T-helper 1 cell (primary cell): Measurements from ENCODE around the gene TDRD10.
A peak's percentile ranks its signal among the peaks of the same experiment; 100 is the strongest.

ENCODE experiments used
- DNase-seq, 5 donors: peaks; one replicate each; pipeline ENCODE4 v3.0.0-alpha.2; 2012 to 2020
- total RNA-seq, 4 donors: gene quantifications; one replicate each; lab custom pipeline; 2026; lab: John Stamatoyannopoulos, UW

TDRD10 gene, protein sequence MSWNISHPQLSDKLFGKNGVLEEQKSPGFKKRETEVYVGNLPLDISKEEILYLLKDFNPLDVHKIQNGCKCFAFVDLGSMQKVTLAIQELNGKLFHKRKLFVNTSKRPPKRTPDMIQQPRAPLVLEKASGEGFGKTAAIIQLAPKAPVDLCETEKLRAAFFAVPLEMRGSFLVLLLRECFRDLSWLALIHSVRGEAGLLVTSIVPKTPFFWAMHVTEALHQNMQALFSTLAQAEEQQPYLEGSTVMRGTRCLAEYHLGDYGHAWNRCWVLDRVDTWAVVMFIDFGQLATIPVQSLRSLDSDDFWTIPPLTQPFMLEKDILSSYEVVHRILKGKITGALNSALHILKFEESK
- total RNA-seq = 0 to 0.24 (median 0) reads per million in 4 donors

DNA sequence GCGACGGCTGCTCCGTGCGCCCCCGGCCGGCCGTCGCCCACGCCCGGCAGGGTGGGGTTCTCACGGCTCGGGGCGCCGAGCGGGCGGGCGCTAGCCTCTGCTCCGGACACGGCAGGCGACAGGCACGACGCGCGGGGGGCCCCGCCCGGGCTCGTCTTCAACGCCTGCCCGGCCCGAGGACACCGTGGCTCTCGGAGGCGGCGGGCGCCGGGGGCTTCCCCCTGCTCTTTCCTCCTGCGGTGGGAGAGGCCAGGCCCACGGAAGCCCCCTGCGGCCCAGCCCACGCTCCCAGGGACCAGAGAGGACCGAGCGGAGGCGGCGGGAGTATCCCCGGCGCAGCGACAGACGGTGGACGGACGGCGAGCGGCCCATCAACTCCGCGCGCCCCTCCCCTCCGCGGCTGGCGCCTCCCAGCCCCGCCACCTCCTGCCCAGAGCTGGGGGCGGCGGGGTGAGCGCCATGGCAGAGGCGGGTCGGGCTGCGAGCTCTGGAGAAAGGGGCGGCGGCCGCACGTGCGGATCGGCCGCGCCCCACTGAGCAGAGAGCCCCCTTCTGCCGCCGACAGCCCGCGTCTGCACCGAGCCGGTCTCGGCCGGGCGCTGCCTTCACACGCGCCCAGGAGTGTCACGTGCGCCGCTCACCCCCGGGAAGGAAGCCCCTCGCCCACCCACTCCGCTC lies at the start of gene TDRD10, which contains the start of gene SHE:
Gene TDRD10 (plus strand): TSS at position 154 of the 678 bp plus-strand sequence. CDS start 4,685 bp downstream, outside the sequence.
Gene SHE (minus strand): TSS at position 347 of the 678 bp plus-strand sequence. CDS start 386 bp downstream, outside the sequence.
- peak in 1 of 5 donors; percentile 3 for DNase-seq

DNA sequence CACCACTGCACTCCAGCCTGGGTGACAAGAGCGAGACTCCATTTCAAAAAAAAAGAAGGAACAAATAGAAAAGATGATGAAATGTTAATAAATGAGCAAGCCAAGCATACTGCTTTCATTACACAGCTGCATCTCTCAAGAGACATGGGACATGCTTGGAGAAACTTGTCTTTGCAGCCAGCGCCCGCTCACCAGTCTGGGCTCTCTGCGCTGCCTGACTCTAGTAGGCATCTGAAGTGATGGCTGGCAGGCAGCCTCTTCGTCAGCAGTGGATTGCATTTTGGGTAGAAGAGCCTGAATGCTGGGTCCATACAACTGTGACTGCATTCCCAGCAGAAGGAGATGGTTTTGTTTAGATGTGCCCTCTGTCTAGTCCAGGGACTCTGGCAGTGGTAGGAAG lies 48.9 kb upstream of the TDRD10 start:
- no peak for DNase-seq

DNA sequence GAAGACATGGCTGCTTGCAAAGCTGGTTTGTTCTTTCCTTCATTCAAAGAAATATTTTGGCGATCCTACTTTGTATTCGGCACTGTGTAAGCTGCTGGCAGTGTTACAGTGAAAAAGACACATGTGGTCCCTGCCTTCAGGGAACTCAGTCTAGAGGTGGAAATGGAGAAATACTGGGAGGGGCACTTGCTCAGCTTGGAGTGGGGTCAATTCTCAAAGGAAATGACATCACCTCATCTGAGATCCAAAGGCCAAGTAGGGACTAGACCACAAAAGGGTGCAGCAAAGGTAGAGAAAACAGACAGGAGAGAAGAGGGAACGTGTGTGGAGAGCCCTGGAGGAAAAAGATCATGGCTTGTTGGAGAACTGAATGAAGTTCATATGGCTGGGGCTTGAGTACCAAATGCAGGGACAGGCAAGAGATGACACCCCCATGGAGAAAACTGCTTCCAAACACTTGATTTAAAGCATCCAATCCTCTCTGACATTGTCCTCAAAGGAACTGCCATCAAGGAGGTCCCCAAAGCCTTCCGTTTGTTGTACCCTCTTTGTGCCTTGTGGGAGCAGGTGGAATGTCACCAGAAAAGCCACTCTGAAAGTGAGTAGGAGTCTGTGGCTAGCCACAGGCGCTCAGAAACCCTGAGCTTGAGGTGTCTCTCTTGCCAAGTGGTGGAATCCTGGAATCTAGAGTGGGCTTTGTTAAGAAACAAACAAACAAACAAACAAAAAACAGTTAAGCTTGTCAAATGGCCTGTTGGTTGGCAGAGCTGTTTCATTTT lies 48.3 kb upstream of the TDRD10 start:
- DNase-seq = no peak

DNA sequence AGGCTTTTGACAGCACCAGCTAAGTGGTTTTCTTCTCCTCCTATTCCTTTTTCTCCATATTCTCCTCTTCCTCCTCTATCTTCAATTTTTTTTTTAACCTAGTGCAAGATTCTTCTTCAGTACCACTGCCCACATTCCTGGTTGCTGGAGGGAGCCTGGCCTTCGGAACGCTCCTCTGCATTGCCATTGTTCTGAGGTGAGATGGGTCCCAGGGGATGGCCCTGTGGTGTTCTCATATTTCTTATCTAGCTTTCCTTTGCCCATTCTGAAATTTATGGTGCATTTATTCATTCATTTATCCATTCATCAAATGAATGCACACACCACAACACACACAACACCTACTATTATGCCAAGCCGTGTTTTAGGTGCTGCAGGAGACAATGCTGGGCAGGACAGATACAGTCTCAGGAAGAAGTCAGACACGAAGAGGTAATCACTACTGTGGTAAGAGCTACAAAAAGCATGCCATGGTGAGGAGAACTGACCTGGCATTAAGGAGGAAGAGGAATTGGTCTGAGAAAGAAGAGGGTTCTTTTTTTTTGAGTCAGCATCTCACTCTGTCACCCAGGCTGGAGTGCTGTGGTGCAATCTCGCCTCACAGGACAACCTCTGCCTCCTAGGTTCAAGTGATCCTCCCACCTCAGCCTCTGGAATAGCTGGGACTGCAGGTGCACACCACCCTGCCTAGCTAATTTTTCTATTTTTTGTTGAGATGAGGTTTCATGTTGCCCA lies 47.5 kb upstream of the TDRD10 start:
- no peak for DNase-seq

DNA sequence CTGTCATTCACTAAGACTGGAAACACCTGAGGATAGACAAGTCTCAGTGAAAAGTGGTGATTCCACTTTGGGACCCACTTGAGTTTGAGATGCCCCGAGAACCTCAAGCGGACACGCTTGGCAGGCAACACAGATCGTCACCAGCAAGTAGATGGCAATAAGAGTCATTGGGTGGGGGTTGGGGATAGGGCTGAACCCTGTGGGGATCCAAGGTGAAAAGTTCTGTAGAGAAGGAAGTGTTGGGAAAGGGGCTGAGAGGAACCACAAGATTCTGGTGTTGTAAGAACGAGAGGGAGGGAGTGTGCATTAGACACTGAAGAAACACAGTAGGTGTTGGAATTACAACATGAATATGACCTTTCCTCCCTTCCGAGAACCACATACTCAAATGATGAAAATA lies 45.4 kb upstream of the TDRD10 start:
- no peak for DNase-seq

DNA sequence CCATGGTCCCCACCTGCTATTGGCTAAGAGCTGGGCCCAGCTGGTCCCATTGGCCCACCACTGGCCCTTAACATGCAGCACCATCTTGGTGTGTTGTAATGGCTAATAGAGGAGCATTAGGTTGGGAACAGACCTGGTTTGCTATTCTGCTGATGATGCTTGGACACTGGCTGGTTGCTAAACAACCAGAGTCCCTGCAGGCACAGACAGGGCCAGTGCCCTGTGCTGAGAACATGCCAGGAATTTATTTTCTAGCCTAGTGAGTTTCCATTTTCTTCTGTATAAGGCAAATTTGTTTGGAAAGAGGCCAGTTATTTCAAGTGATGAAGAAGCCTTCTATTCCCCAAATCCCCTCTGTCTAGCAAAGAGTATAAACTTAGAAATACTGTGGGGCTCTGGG lies 42.9 kb upstream of the TDRD10 start:
- no peak for DNase-seq

DNA sequence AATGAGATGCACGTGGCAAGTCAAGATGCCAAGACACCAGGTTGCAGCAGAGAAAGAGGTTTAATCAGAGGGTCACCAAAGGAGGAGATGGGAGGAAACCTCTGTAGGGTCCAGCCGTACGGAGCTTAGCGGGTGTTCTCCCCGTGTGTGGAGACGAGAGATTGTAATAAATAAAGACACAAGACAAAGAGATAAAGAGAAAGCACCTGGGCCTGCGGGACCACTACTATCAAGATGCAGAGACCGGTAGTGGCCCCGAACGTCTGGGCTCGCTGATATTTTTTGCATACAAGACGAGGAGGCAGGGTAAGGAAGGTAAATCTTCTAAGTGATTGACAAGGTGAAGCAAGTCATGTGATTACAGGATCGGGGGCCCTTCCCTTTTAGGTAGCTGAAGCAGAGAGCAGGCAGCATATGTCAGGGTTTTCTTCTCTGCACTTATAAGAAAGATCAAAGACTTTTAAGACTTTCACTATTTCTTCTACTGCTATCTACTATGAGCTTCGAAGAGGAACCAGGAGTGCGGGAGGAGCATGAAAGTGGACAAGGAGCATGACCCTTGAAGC lies 41.2 kb upstream of the TDRD10 start:
- DNase-seq = no peak

DNA sequence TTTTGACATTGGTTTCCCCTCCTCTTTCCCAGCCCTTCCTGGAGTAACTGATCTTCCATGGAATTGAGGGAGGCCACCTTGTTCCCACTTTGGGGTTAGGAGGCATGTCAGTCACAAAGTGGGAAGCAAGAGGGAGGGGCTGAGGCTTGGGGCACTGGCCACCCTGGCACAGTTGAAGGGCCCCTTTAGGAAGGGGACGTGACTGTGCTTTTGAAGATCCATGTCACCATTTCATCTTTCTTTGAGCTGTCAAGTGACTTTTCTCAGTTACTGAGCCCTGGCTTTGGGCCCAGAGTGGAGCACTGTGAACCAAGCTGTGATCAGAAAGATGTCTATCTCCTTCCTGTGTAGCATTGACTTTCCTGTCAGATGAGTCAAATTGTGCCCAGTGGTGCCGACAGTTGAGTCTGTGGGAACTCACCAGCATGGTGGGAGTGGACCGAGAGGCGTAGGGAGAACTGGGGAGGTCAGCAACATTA lies 38.5 kb upstream of the TDRD10 start:
- DNase-seq = peak; percentile 32 to 92 (median 55)

DNA sequence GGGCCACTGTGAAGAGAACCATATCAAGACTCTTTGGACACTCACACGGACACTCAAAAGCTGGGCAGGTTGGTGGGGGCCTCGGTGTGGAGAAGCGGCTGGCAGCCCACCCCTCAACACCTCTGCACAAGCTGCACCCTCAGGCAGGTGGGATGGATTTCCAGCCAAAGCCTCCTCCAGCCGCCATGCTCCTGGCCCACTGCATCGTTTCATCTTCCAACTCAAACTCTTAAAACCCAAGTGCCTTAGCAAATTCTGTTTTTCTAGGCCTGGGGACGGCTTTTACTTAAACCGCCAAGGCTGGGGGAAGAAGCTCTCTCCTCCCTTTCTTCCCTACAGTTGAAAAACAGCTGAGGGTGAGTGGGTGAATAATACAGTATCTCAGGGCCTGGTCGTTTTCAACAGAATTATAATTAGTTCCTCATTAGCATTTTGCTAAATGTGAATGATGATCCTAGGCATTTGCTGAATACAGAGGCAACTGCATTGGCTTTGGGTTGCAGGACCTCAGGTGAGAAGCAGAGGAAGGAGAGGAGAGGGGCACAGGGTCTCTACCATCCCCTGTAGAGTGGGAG lies 36.3 kb upstream of the TDRD10 start:
- DNase-seq = no peak

DNA sequence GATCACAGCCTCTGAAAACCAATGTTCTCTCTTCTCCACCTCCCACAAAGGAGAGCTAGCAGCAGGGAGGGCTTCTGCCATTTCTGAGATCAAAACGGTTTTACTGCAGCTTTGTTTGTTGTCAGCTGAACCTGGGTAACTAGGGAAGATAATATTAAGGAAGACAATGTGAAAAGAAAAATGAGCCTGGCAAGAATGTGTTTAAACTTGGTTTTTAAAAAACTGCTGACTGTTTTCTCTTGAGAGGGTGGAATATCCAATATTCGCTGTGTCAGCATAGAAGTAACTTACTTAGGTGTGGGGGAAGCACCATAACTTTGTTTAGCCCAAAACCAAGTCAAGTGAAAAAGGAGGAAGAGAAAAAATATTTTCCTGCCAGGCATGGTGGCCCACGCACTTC lies 35.8 kb upstream of the TDRD10 start:
- no peak for DNase-seq

DNA sequence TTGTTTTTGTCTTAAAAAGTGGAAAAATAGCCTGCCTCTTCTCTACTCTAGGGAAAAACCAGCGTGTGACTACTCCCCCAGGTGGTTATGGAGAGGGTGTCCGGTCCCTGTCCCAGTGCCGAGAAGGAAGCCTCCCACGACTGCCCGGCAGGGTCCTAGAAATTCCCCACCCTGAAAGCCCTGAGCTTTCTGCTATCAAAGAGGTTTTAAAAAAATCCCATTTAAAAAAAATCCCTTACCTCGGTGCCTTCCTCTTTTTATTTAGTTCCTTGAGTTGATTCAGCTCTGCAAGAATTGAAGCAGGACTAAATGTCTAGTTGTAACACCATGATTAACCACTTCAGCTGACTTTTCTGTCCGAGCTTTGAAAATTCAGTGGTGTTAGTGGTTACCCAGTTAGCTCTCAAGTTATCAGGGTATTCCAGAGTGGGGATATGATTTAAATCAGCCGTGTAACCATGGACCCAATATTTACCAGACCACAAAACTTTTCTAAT lies 35.0 kb upstream of the TDRD10 start:
- DNase-seq = no peak

DNA sequence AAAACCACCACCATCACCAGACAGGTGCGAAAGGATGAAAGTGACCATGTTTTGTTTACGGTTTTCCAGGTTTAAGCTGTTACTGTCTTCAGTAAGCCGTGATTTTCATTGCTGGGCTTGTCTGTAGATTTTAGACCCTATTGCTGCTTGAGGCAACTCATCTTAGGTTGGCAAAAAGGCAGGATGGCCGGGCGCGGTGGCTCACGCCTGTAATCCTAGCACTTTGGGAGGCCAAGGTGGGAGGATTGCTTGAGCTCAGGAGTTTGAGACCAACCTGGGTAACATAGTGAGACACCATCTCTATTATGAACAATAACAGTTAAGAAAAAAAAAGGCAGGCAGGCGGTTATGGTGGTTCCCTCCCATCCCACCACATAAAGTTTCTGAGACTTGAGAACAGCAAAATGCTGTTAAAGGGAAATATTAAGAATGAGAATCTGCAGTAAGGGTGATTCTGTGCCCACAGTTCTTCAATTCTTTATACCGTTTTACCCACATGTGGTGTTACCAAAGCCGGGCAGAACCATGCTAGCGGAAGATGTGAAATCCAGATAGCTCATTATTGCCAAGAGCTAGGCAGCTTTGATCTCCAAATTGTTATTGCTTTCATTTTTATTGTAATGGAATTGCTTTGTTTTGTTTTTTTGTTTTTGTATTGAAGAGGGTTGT lies 34.5 kb upstream of the TDRD10 start:
- DNase-seq = peak in 2 of 5 donors; percentile 24 to 49

DNA sequence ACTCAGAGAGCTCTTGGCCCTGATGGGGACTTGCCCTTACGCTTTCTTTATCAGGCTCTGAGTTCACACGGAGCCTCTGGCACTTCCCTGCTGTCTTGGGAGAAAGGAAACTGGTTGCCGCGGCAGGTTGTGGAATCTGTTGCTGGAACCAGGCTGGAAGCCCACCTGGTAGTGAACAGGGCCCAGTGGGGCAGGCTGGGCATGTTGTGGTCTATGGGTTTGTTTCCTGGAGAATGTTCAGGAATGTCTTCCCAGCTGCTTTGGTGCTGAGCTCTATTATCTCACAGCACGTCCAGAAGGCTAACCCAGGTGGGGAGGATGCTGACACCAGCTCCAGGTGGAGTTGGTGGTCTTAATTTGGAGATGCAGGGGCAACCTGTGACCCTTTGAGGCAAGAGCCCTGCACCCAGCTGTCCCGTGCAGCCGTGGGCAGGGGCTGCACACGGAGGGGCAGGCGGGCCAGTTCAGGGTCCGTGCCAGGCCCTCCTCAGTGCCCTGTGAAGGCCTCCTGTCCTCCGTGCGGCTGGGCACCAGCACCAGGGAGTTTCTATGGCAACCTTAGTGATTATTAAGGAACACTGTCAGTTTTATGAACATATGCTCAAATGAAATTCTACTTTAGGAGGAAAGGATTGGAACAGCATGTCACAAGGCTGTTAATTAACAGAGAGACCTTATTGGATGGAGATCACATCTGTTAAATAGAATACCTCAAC lies 33.3 kb upstream of the TDRD10 start:
- DNase-seq = no peak

DNA sequence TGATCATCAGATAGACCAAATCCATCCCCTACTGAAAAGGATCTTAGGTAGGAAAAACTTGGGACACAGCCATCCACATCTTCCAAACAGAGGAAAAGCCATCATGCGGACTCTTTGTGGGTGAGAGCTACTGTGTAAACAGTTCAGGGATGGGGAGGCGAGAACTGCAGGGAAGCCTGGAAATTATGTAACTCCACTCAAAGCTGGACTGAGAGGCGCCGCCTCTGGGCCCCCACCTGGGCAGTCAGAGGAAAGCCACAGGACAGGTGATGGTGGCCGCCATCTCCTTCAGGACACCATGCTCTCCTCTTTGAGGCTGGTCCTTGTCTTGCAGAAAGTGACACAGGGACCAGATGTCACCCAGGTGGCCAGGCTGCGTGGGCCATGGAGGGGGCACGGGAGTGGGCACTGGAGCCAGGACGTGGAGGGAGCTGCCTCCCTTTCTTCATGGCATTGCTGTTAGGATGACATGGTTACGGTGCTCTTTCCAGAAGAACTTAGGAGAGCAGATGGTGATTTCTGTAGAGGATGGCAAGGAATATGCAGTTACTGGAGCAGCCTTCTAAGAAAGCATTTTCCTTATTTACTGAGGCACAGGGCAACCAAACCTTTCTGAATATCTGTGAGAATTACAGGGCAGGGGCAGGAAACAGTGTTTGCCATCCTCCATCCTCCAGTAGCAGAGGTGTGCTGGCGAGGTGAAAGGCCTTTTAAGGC lies 32.0 kb upstream of the TDRD10 start:
- no peak for DNase-seq

DNA sequence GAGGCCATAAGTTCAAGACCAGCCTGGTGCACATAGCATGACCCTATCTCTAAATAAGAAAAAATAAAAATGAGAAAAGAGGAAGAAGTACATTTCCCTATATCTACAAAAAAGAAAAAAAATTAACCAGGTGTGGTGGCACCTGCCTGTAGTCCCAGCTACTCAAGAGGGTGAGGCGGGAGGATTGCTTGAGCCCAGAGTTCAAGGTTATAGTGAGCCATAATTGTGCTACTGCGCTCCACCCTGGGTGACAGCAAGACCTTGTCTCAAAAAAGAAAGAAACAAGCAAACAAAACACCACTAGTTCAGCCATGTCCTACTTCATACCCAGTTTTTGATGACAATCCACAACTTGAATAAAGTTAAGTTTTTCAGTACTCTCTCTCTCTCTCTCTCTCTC lies 30.7 kb upstream of the TDRD10 start:
- DNase-seq = no peak

DNA sequence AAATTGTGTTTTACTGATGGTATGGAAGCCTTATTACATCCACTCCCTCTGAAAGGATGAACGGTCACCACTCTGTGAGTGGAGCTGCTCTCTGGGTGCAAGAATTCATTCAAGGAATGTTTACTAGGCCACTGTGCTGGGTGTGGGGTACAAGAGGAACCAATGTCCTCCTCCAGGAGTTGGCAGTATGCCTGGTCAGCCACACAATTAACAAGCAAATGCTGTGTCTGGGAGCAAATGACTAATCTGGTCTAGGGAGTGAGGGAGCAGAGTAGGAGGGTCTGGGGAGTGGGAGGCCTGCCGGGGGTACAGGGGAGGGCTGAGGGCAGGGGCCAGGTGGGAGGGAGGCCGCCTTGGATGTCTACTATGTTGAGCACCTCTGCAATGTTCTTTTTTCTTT lies 27.2 kb upstream of the TDRD10 start:
- DNase-seq = no peak

DNA sequence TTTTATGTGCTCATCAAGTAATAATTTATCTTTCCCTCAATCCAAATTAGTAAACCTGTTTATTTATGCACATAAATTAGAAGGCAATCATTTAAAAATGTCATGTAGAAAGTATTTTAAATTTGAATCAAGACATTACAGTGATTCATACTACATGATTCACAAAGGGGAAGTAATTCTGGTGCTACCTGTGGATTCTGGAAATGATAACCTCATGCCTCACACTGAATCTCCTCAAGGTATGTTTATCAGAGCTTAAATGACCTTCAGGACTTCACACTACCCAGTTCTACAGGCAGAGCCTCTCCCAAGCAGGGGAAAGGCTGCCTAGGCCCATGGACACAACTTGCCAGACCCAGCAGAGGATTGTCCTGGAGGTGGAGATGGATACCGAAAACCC lies 25.2 kb upstream of the TDRD10 start:
- no peak for DNase-seq

DNA sequence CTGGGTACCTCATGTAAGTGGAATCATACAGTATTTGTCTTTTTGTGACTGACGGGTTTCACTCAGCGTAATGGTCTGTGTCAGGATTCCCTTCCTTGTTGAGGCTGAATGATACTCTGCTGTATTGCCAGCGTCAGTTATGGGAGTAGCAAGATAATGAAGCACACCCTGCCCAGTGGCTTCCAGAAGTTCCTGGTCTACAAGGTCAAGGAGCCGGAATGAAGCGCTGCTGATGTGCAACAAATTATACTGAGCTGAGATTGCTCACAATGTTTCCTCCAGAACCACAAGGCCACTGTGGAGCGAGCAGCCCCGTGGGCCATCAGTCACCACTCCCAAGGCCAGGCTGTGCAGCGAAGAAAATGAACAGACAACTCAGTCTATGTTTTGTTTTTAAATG lies 24.0 kb upstream of the TDRD10 start:
- DNase-seq = no peak

DNA sequence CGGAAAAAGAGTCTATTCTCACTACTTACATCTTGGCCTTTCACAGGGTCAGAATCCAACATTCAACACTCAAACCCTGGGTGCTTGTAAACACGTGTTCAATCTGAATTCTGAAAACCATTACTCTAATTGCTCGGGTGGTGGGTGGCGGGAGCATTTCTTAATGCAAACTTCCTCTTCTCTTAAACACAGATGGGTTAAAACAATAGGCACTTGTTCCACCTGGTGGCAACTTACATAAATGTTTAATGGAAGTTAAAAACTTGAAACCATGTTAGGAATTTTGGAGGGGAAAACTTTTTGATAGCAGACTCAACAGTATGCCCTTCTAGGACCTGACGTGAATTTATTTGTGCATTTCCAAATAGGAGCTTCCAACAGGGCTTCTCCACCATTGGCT lies 23.4 kb upstream of the TDRD10 start:
- DNase-seq = peak in 1 of 5 donors; percentile 56
